Mononuclear cell (primary cell): ENCODE data around the gene MIP. TPM values are rescaled to one million over a fixed set of nuclear protein-coding genes. Genes with fewer than 3 reads are reported as not detected.
A peak's percentile ranks its signal among the peaks of the same experiment; 100 is the strongest.

Source experiments
- H3K27me3 ChIP-seq: 2 replicates; pipeline ENCODE4 v1.6.0; 2011; ENCODE audit warnings: low read length, control low read depth; ENCODE audit not compliant: insufficient read depth
- H3K4me1 ChIP-seq: 2 replicates; pipeline ENCODE4 v1.5.1; 2011; ENCODE audit warnings: mild to moderate bottlenecking, low read length, control low read depth; ENCODE audit not compliant: insufficient read depth
- H3K4me3 ChIP-seq: 2 replicates; pipeline ENCODE4 v1.5.1; 2011; ENCODE audit warnings: mild to moderate bottlenecking, low read length, moderate library complexity
- H3K9me3 ChIP-seq: 2 replicates; pipeline ENCODE4 v1.5.1; 2011; ENCODE audit warnings: low read depth, mild to moderate bottlenecking, control low read depth, low read length
- total RNA-seq: library from RNA; depleted of rRNA; stranded (reverse); fragments of >200 nt; gene quantifications from one replicate; pipeline ENCODE4 v1.2.3, GENCODE V29; 2012

Gene MIP
- total RNA-seq, 1 donor = not detected

GRCh38 chr12:56477521-56478225, 23.2 kb upstream of the MIP start:
- H3K9me3 ChIP-seq = no peaks in the 10 kb centered on the region
- peaks cover 4% of the 10 kb centered on the region for H3K4me1 ChIP-seq
- H3K4me3 ChIP-seq = no peak overlapping the region
- H3K27me3 ChIP-seq = no peaks in the 10 kb centered on the region

- Histone ChIP-seq H3K4me1 (peaks cover 4% of the 10 kb centered on the region), H3K4me3 (no peak overlapping the region), H3K9me3 (no peaks in the 10 kb centered on the region), H3K27me3 (no peaks in the 10 kb centered on the region)
Measured at GRCh38 chr12:56476972-56477432, 22.5 kb upstream of the MIP start.

- Histone ChIP-seq H3K9me3 (no peaks in the 10 kb centered on the region), H3K27me3 (no peaks in the 10 kb centered on the region), H3K4me1 (peaks cover 12% of the 10 kb centered on the region), H3K4me3 (no peak overlapping the region)
Measured at GRCh38 chr12:56476143-56476542, 21.7 kb upstream of the MIP start.

GRCh38 chr12:56474389-56474788, 19.9 kb upstream of the MIP start:
- no peaks in the 10 kb centered on the region for H3K27me3 ChIP-seq
- H3K4me3 ChIP-seq = no peak overlapping the region
- peaks cover 25% of the 10 kb centered on the region for H3K4me1 ChIP-seq
- H3K9me3 ChIP-seq = no peaks in the 10 kb centered on the region

- H3K27me3 ChIP-seq = no peaks in the 10 kb centered on the region
- peaks cover 32% of the 10 kb centered on the region for H3K4me1 ChIP-seq
- H3K4me3 ChIP-seq = peak overlapping the region; percentile 85
- no peaks in the 10 kb centered on the region for H3K9me3 ChIP-seq
Measured at GRCh38 chr12:56469007-56469930, 14.8 kb upstream of the MIP start.

- H3K4me1 ChIP-seq = peaks cover 32% of the 10 kb centered on the region
Measured at GRCh38 chr12:56468216-56469006, 14.0 kb upstream of the MIP start, which contains the start of gene SPRYD4. SPRYD4 (plus strand) TSS chr12:56468578; CDS start chr12:56468592, 14 bp downstream.

GRCh38 chr12:56462565-56462964, 8.1 kb upstream of the MIP start:
- Histone ChIP-seq H3K27me3 (no peaks in the 10 kb centered on the region), H3K4me3 (no peak overlapping the region), H3K9me3 (no peaks in the 10 kb centered on the region), H3K4me1 (no peaks in the 10 kb centered on the region)

More at GRCh38 chr12:56468216-56469006, 14.0 kb upstream of the MIP start, which contains the start of gene SPRYD4:
- peak within 1 kb of the TSS; percentile 85 for H3K4me3 ChIP-seq
- H3K27me3 ChIP-seq = no peaks in the 10 kb centered on the region
- no peaks in the 10 kb centered on the region for H3K9me3 ChIP-seq

GRCh38 chr12:56461235-56462159, 7.0 kb upstream of the MIP start:
- H3K27me3 ChIP-seq = no peaks in the 10 kb centered on the region
- H3K4me3 ChIP-seq = no peak overlapping the region
- H3K9me3 ChIP-seq = no peaks in the 10 kb centered on the region
- H3K4me1 ChIP-seq = no peaks in the 10 kb centered on the region

GRCh38 chr12:56457817-56458216, 3.4 kb upstream of the MIP start:
- Histone ChIP-seq H3K4me1 (no peaks in the 10 kb centered on the region), H3K27me3 (no peaks in the 10 kb centered on the region), H3K9me3 (no peaks in the 10 kb centered on the region), H3K4me3 (no peak overlapping the region)

GRCh38 chr12:56451147-56451546, 3.3 kb downstream of the MIP start:
- Histone ChIP-seq H3K4me1 (peaks cover 18% of the 10 kb centered on the region), H3K27me3 (no peaks in the 10 kb centered on the region), H3K4me3 (no peak overlapping the region), H3K9me3 (no peaks in the 10 kb centered on the region)

- H3K4me3 ChIP-seq = no peak overlapping the region
- H3K9me3 ChIP-seq = no peaks in the 10 kb centered on the region
- peaks cover 18% of the 10 kb centered on the region for H3K4me1 ChIP-seq
- no peaks in the 10 kb centered on the region for H3K27me3 ChIP-seq
Measured at GRCh38 chr12:56450241-56450640, 4.2 kb downstream of the MIP start.

GRCh38 chr12:56449622-56449984, 4.9 kb downstream of the MIP start:
- no peaks in the 10 kb centered on the region for H3K27me3 ChIP-seq
- no peaks in the 10 kb centered on the region for H3K9me3 ChIP-seq
- peaks cover 18% of the 10 kb centered on the region for H3K4me1 ChIP-seq
- H3K4me3 ChIP-seq = peak overlapping the region; percentile 76

GRCh38 chr12:56448860-56449621, 5.4 kb downstream of the MIP start, which contains the start of gene TIMELESS:
TIMELESS (minus strand) TSS chr12:56449426; CDS start chr12:56434170, 15,256 bp downstream.
- Histone ChIP-seq H3K27me3 (no peaks in the 10 kb centered on the region), H3K4me1 (peaks cover 18% of the 10 kb centered on the region), H3K9me3 (no peaks in the 10 kb centered on the region), H3K4me3 (peak within 1 kb of the TSS; percentile 76)
